ENCODE data around the gene IRAK3.

DNA sequence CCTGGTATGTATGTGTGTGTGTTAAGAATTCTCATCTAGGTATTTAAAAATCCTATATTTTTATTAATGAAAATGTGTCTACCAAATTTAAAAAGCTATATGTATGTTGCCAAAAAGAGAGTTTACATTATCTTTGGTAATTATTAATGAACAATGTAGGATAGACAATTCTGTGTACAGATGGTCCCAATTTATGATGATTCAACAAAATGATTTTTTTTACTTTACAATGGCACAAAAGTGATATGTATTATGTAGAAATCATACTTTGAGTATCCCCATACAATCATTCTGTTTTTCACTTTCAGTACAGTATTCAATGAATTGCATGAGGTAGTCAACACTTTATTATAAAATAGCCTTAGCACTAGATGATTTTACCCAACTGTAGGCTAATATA lies 39.4 kb downstream of the IRAK3 start:
- TF ChIP-seq, protein P1, sequence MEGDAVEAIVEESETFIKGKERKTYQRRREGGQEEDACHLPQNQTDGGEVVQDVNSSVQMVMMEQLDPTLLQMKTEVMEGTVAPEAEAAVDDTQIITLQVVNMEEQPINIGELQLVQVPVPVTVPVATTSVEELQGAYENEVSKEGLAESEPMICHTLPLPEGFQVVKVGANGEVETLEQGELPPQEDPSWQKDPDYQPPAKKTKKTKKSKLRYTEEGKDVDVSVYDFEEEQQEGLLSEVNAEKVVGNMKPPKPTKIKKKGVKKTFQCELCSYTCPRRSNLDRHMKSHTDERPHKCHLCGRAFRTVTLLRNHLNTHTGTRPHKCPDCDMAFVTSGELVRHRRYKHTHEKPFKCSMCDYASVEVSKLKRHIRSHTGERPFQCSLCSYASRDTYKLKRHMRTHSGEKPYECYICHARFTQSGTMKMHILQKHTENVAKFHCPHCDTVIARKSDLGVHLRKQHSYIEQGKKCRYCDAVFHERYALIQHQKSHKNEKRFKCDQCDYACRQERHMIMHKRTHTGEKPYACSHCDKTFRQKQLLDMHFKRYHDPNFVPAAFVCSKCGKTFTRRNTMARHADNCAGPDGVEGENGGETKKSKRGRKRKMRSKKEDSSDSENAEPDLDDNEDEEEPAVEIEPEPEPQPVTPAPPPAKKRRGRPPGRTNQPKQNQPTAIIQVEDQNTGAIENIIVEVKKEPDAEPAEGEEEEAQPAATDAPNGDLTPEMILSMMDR (conservative IDR thresholded peaks at IDR 0.05; ENCODE audit: low read depth in 2 of 2): no peak
- TF ChIP-seq, protein P2, sequence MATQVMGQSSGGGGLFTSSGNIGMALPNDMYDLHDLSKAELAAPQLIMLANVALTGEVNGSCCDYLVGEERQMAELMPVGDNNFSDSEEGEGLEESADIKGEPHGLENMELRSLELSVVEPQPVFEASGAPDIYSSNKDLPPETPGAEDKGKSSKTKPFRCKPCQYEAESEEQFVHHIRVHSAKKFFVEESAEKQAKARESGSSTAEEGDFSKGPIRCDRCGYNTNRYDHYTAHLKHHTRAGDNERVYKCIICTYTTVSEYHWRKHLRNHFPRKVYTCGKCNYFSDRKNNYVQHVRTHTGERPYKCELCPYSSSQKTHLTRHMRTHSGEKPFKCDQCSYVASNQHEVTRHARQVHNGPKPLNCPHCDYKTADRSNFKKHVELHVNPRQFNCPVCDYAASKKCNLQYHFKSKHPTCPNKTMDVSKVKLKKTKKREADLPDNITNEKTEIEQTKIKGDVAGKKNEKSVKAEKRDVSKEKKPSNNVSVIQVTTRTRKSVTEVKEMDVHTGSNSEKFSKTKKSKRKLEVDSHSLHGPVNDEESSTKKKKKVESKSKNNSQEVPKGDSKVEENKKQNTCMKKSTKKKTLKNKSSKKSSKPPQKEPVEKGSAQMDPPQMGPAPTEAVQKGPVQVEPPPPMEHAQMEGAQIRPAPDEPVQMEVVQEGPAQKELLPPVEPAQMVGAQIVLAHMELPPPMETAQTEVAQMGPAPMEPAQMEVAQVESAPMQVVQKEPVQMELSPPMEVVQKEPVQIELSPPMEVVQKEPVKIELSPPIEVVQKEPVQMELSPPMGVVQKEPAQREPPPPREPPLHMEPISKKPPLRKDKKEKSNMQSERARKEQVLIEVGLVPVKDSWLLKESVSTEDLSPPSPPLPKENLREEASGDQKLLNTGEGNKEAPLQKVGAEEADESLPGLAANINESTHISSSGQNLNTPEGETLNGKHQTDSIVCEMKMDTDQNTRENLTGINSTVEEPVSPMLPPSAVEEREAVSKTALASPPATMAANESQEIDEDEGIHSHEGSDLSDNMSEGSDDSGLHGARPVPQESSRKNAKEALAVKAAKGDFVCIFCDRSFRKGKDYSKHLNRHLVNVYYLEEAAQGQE (IDR thresholded peaks at IDR 0.05; ENCODE audit: unreplicated experiment): no peak
- TF ChIP-seq EZH2 (IDR thresholded peaks at IDR 0.05; ENCODE audit: low read depth, unreplicated experiment): no peak
- no peak for TF ChIP-seq JUNB (IDR thresholded peaks at IDR 0.05; ENCODE audit: unreplicated experiment)
- TF ChIP-seq ZNF114 (CRISPR knock-in tag; IDR thresholded peaks at IDR 0.05): no peak
- TF ChIP-seq CREB1 (CRISPR knock-in tag; IDR thresholded peaks at IDR 0.05; ENCODE audit: low read depth): no peak
- no peak for TF ChIP-seq STAT1 (IDR thresholded peaks at IDR 0.05; ENCODE audit: unreplicated experiment)
- TF ChIP-seq POLR2AphosphoS5 (IDR thresholded peaks at IDR 0.05; ENCODE audit: low read depth): no peak
- TF ChIP-seq EZH2phosphoT487 (IDR thresholded peaks at IDR 0.05; ENCODE audit: unreplicated experiment): no peak
- TF ChIP-seq ZNF331 (CRISPR knock-in tag; IDR thresholded peaks at IDR 0.05; ENCODE audit: low read depth): no peak
- TF ChIP-seq, protein P3, sequence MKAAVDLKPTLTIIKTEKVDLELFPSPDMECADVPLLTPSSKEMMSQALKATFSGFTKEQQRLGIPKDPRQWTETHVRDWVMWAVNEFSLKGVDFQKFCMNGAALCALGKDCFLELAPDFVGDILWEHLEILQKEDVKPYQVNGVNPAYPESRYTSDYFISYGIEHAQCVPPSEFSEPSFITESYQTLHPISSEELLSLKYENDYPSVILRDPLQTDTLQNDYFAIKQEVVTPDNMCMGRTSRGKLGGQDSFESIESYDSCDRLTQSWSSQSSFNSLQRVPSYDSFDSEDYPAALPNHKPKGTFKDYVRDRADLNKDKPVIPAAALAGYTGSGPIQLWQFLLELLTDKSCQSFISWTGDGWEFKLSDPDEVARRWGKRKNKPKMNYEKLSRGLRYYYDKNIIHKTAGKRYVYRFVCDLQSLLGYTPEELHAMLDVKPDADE (IDR thresholded peaks at IDR 0.05): no peak
- TF ChIP-seq, protein P4, sequence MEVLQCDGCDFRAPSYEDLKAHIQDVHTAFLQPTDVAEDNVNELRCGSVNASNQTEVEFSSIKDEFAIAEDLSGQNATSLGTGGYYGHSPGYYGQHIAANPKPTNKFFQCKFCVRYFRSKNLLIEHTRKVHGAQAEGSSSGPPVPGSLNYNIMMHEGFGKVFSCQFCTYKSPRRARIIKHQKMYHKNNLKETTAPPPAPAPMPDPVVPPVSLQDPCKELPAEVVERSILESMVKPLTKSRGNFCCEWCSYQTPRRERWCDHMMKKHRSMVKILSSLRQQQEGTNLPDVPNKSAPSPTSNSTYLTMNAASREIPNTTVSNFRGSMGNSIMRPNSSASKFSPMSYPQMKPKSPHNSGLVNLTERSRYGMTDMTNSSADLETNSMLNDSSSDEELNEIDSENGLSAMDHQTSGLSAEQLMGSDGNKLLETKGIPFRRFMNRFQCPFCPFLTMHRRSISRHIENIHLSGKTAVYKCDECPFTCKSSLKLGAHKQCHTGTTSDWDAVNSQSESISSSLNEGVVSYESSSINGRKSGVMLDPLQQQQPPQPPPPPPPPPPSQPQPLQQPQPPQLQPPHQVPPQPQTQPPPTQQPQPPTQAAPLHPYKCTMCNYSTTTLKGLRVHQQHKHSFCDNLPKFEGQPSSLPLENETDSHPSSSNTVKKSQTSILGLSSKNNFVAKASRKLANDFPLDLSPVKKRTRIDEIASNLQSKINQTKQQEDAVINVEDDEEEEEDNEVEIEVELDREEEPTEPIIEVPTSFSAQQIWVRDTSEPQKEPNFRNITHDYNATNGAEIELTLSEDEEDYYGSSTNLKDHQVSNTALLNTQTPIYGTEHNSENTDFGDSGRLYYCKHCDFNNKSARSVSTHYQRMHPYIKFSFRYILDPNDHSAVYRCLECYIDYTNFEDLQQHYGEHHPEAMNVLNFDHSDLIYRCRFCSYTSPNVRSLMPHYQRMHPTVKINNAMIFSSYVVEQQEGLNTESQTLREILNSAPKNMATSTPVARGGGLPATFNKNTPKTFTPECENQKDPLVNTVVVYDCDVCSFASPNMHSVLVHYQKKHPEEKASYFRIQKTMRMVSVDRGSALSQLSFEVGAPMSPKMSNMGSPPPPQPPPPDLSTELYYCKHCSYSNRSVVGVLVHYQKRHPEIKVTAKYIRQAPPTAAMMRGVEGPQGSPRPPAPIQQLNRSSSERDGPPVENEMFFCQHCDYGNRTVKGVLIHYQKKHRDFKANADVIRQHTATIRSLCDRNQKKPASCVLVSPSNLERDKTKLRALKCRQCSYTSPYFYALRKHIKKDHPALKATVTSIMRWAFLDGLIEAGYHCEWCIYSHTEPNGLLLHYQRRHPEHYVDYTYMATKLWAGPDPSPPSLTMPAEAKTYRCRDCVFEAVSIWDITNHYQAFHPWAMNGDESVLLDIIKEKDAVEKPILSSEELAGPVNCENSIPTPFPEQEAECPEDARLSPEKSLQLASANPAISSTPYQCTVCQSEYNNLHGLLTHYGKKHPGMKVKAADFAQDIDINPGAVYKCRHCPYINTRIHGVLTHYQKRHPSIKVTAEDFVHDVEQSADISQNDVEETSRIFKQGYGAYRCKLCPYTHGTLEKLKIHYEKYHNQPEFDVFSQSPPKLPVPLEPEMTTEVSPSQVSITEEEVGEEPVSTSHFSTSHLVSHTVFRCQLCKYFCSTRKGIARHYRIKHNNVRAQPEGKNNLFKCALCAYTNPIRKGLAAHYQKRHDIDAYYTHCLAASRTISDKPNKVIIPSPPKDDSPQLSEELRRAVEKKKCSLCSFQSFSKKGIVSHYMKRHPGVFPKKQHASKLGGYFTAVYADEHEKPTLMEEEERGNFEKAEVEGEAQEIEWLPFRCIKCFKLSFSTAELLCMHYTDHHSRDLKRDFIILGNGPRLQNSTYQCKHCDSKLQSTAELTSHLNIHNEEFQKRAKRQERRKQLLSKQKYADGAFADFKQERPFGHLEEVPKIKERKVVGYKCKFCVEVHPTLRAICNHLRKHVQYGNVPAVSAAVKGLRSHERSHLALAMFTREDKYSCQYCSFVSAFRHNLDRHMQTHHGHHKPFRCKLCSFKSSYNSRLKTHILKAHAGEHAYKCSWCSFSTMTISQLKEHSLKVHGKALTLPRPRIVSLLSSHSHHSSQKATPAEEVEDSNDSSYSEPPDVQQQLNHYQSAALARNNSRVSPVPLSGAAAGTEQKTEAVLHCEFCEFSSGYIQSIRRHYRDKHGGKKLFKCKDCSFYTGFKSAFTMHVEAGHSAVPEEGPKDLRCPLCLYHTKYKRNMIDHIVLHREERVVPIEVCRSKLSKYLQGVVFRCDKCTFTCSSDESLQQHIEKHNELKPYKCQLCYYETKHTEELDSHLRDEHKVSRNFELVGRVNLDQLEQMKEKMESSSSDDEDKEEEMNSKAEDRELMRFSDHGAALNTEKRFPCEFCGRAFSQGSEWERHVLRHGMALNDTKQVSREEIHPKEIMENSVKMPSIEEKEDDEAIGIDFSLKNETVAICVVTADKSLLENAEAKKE (CRISPR knock-in tag; IDR thresholded peaks at IDR 0.05): no peak
- TF ChIP-seq NANOG (IDR thresholded peaks at IDR 0.05; ENCODE audit: borderline replicate concordance): no peak
